ENCODE results near the gene ATP8A2.
"Not testable (repeated sequence)": the region's sequence is repeated elsewhere in the genome, so short reads cannot be mapped to it uniquely, and the experiment has no call there.

The ATP8A2 gene

DNA sequence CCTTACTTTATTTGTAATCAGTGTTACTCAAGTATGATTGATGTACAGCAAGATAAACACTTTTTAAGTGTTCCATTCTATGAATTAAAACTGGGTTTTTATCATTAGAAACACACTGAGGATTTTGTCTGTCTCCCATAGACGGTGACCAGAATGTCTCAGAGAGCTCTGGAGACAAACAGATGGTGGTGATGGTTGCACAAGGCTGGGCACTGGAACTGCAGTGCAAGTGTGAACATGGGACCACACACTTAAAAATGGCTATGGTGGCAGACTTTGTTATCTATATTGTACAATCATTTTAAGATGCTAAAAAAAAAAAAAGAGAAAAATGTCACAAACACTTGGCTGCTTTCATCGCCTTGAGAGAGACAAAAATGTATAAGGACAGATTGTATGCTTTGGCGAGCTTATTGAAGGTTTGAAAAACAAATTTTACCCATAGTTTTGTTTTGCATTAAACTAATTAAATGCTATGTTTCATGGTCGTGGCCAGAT is 407.1 kb downstream of the ATP8A2 start:
- DNase-seq (ENCODE audit: low spot score in 2 of 2): no peak
- H3K27me3 Mint-ChIP-seq: peaks cover 11% of the 10 kb centered on the region
- ATAC-seq (replicated peaks; ENCODE audit: extremely low read depth, poor library complexity, severe bottlenecking): no peak
- peaks cover 1% of the 10 kb centered on the region for H3K36me3 Mint-ChIP-seq (ENCODE audit: insufficient read depth)
- H3K4me3 Mint-ChIP-seq: no peak overlapping the region
- no peak overlapping the region for H3K27ac Mint-ChIP-seq (ENCODE audit: low read depth)
- no peaks in the 10 kb centered on the region for H3K4me1 Mint-ChIP-seq
- no peaks in the 10 kb centered on the region for H3K9me3 Mint-ChIP-seq

GRCh38 chr13:25783076-25783475 is 411.3 kb downstream of the ATP8A2 start:
- Mint-ChIP-seq H3K27ac (ENCODE audit: low read depth) (no peak overlapping the region), H3K4me1 (no peaks in the 10 kb centered on the region), H3K9me3 (no peaks in the 10 kb centered on the region), H3K4me3 (no peak overlapping the region), H3K36me3 (ENCODE audit: insufficient read depth) (peaks cover 1% of the 10 kb centered on the region), H3K27me3 (peaks cover 10% of the 10 kb centered on the region)
- ATAC-seq (replicated peaks; ENCODE audit: extremely low read depth, poor library complexity, severe bottlenecking): no peak
- no peak for DNase-seq (ENCODE audit: low spot score in 2 of 2)

GRCh38 chr13:25783601-25784024 is 411.8 kb downstream of the ATP8A2 start:
- H3K4me1 Mint-ChIP-seq: no peaks in the 10 kb centered on the region
- H3K9me3 Mint-ChIP-seq: no peaks in the 10 kb centered on the region
- DNase-seq (ENCODE audit: low spot score in 2 of 2) (no peak), ATAC-seq (replicated peaks; ENCODE audit: extremely low read depth, poor library complexity, severe bottlenecking) (no peak)
- no peak overlapping the region for H3K4me3 Mint-ChIP-seq
- peaks cover 1% of the 10 kb centered on the region for H3K36me3 Mint-ChIP-seq (ENCODE audit: insufficient read depth)
- no peak overlapping the region for H3K27ac Mint-ChIP-seq (ENCODE audit: low read depth)
- H3K27me3 Mint-ChIP-seq: peaks cover 5% of the 10 kb centered on the region

DNA sequence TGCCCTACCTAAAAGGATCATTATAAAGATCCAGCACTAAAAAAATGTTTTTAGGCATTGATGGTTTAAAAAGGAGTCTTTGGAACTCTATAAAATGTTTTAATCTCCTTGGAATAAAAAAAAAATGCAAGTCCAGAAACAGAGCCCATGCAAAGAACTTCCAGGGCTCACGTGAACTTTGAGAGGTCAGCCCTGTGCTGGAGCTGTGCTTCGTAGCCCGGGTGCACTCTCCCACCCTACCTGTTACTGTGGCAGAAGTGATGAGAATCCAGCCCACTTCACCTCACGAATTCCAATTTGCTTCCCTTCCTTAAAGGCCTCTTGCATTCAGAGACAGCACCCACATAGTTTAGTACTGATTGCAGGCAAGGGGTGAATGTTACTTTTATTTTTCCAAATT is 412.3 kb downstream of the ATP8A2 start:
- no peak overlapping the region for H3K4me3 Mint-ChIP-seq
- peaks cover under 1% of the 10 kb centered on the region for H3K27me3 Mint-ChIP-seq

DNA sequence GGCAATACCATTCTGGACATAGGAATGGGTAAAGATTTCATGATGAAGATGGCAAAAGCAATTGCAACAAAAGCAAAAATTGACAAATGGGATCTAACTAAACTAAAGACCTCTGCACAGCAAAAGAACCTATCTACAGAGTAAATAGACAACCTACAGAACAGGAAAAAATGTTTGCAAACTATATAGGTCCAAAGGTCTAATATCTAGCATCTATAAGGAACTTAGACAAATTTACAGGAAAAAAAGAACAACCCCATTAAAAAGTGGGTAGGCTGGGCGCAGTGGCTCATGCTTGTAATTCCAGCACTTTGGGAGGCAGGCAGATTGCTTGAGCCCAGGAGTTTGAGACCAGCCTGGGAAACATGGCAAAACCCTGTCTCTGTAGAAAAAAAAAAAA is 418.4 kb downstream of the ATP8A2 start:
- H3K27ac Mint-ChIP-seq (ENCODE audit: low read depth); ATAC-seq (replicated peaks; ENCODE audit: extremely low read depth, poor library complexity, severe bottlenecking); H3K9me3 Mint-ChIP-seq; H3K36me3 Mint-ChIP-seq (ENCODE audit: insufficient read depth); H3K4me1 Mint-ChIP-seq; H3K4me3 Mint-ChIP-seq; H3K27me3 Mint-ChIP-seq; DNase-seq (ENCODE audit: low spot score in 2 of 2): not testable (repeated sequence)

More for the DNA sequence above, 412.3 kb downstream of the ATP8A2 start:
- peaks cover 1% of the 10 kb centered on the region for H3K36me3 Mint-ChIP-seq (ENCODE audit: insufficient read depth)
- DNase-seq (ENCODE audit: low spot score in 2 of 2) (no peak), ATAC-seq (replicated peaks; ENCODE audit: extremely low read depth, poor library complexity, severe bottlenecking) (no peak)
- H3K4me1 Mint-ChIP-seq: no peaks in the 10 kb centered on the region
- H3K9me3 Mint-ChIP-seq: no peaks in the 10 kb centered on the region
- H3K27ac Mint-ChIP-seq (ENCODE audit: low read depth): no peak overlapping the region

- Mint-ChIP-seq H3K4me1 (no peaks in the 10 kb centered on the region), H3K36me3 (ENCODE audit: insufficient read depth) (no peaks in the 10 kb centered on the region), H3K27me3 (peaks cover under 1% of the 10 kb centered on the region), H3K27ac (ENCODE audit: low read depth) (no peak overlapping the region), H3K4me3 (no peak overlapping the region), H3K9me3 (no peaks in the 10 kb centered on the region)
- DNase-seq (ENCODE audit: low spot score in 2 of 2) (no peak), ATAC-seq (replicated peaks; ENCODE audit: extremely low read depth, poor library complexity, severe bottlenecking) (no peak)
Measured at GRCh38 chr13:25795277-25795676, 423.5 kb downstream of the ATP8A2 start.

DNA sequence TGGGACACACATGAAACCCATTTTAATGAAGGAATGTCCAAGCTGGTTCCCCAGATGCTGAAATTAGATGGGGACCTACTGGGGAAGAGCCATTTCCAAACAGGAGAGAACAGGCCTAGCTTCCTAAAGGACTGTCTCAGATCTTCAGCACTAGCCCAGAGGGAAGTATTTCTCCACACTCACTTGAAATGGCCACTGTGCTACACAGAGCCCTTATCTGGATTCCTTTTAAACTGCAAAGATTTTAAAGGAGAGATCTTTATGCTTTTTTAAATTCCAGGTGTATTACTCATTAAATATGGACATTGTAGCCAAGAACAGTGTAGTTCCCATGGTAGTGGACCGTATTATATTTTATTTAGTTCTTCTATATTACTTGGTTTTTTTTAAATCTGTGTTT is 424.7 kb downstream of the ATP8A2 start:
- H3K4me1 Mint-ChIP-seq: no peaks in the 10 kb centered on the region
- no peak overlapping the region for H3K27ac Mint-ChIP-seq (ENCODE audit: low read depth)
- ATAC-seq (replicated peaks; ENCODE audit: extremely low read depth, poor library complexity, severe bottlenecking): no peak
- H3K4me3 Mint-ChIP-seq: no peak overlapping the region
- no peaks in the 10 kb centered on the region for H3K36me3 Mint-ChIP-seq (ENCODE audit: insufficient read depth)
- DNase-seq (ENCODE audit: low spot score in 2 of 2): no peak
- H3K27me3 Mint-ChIP-seq: peaks cover 12% of the 10 kb centered on the region
- H3K9me3 Mint-ChIP-seq: no peaks in the 10 kb centered on the region

- Mint-ChIP-seq H3K9me3 (no peaks in the 10 kb centered on the region), H3K4me3 (no peak overlapping the region), H3K4me1 (no peaks in the 10 kb centered on the region), H3K36me3 (ENCODE audit: insufficient read depth) (no peaks in the 10 kb centered on the region), H3K27me3 (peaks cover 19% of the 10 kb centered on the region), H3K27ac (ENCODE audit: low read depth) (no peak overlapping the region)
- DNase-seq (ENCODE audit: low spot score in 2 of 2) (no peak), ATAC-seq (replicated peaks; ENCODE audit: extremely low read depth, poor library complexity, severe bottlenecking) (no peak)
Measured at GRCh38 chr13:25798998-25799397, 427.2 kb downstream of the ATP8A2 start.

GRCh38 chr13:25800523-25800922 is 428.7 kb downstream of the ATP8A2 start:
- Mint-ChIP-seq H3K4me3 (no peak overlapping the region), H3K36me3 (ENCODE audit: insufficient read depth) (no peaks in the 10 kb centered on the region), H3K27ac (ENCODE audit: low read depth) (no peak overlapping the region), H3K4me1 (no peaks in the 10 kb centered on the region), H3K9me3 (no peaks in the 10 kb centered on the region), H3K27me3 (peaks cover 24% of the 10 kb centered on the region)
- no peak for DNase-seq (ENCODE audit: low spot score in 2 of 2)
- no peak for ATAC-seq (replicated peaks; ENCODE audit: extremely low read depth, poor library complexity, severe bottlenecking)

GRCh38 chr13:25802579-25802978 is 430.8 kb downstream of the ATP8A2 start:
- ATAC-seq (replicated peaks; ENCODE audit: extremely low read depth, poor library complexity, severe bottlenecking) (no peak), DNase-seq (ENCODE audit: low spot score in 2 of 2) (no peak)
- H3K36me3 Mint-ChIP-seq (ENCODE audit: insufficient read depth): no peaks in the 10 kb centered on the region
- H3K27ac Mint-ChIP-seq (ENCODE audit: low read depth): no peak overlapping the region
- no peaks in the 10 kb centered on the region for H3K9me3 Mint-ChIP-seq
- H3K27me3 Mint-ChIP-seq: peaks cover 24% of the 10 kb centered on the region
- H3K4me3 Mint-ChIP-seq: no peak overlapping the region
- H3K4me1 Mint-ChIP-seq: no peaks in the 10 kb centered on the region

DNA sequence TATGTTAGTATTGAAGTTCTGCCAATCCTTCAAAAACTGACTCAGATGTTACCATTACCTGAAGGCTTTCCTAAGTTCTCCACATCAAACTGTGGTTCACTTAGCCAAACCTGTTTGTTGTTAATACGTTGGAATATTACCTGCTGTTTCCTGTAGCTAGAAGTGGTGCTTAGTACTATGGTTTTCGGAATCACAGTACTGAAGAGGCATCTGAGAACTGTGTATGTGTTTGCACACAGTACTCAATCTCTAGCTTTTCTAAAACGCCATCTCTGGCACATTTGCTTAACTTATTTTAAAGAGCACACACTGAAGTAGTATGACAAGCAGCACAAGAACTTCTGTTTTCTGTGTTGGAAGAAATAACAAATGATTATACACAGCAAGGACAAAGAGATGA is 431.9 kb downstream of the ATP8A2 start:
- no peak for DNase-seq (ENCODE audit: low spot score in 2 of 2)
- ATAC-seq (replicated peaks; ENCODE audit: extremely low read depth, poor library complexity, severe bottlenecking): no peak
- Mint-ChIP-seq H3K4me1 (no peaks in the 10 kb centered on the region), H3K4me3 (no peak overlapping the region), H3K9me3 (no peaks in the 10 kb centered on the region), H3K27me3 (peaks cover 24% of the 10 kb centered on the region), H3K27ac (ENCODE audit: low read depth) (no peak overlapping the region), H3K36me3 (ENCODE audit: insufficient read depth) (no peaks in the 10 kb centered on the region)

DNA sequence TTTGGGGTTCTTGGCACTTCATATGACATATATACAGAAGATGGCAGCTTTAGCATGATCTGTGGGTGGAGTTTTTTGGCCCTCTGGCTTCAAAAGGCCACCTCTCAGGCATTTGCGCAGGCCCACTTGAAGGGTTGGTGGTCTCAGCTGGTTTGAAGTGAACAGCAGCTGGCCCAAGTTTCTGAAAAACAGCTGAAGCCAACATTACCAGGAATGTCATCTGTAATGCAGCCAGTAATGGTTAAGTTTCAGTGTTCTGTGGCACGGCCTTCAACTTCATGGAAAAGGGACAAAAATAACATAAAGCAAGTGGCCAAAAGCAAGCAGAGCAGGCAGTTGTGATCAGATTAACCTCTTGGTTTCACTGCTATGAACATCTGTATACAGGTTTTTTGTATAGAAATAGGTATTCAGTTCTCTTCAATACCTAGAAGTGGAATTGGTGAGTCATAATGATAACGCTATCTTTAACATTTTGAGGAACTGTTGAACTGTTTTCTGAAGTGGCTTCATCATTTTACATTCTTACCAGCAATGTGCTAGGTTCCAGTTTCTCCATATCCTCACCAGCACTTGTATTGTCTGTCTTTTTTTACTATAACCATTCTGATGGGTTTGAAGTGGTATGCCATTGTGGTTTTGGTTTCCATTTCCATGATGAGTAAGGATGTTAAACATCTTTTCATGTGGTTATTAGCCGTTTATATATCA is 434.6 kb downstream of the ATP8A2 start:
- H3K36me3 Mint-ChIP-seq (ENCODE audit: insufficient read depth): no peaks in the 10 kb centered on the region
- no peaks in the 10 kb centered on the region for H3K9me3 Mint-ChIP-seq
- ATAC-seq (replicated peaks; ENCODE audit: extremely low read depth, poor library complexity, severe bottlenecking) (no peak), DNase-seq (ENCODE audit: low spot score in 2 of 2) (no peak)
- no peaks in the 10 kb centered on the region for H3K4me1 Mint-ChIP-seq
- no peak overlapping the region for H3K4me3 Mint-ChIP-seq
- peaks cover 12% of the 10 kb centered on the region for H3K27me3 Mint-ChIP-seq
- no peak overlapping the region for H3K27ac Mint-ChIP-seq (ENCODE audit: low read depth)

DNA sequence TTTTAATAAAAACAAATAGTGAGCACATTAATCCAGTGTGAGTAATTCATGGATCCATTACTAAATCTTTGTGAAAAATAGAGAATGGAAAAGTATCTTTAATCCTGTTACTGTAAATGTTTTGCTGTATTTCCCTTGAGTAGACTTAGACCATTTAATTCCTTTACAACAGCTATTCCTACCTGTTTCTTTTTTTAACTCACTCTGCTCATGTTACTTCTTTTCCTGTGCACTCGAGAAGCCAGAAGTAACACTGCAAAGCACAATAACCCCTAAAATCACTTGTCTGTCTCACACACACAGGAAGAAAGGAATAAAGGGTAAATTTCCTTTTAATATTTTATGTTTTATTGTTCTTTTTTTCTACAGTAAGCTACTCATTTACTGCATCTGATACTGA is 435.8 kb downstream of the ATP8A2 start:
- no peak overlapping the region for H3K4me3 Mint-ChIP-seq
- no peaks in the 10 kb centered on the region for H3K4me1 Mint-ChIP-seq
- no peak for DNase-seq (ENCODE audit: low spot score in 2 of 2)
- no peak for ATAC-seq (replicated peaks; ENCODE audit: extremely low read depth, poor library complexity, severe bottlenecking)
- H3K27me3 Mint-ChIP-seq: peaks cover 17% of the 10 kb centered on the region
- H3K36me3 Mint-ChIP-seq (ENCODE audit: insufficient read depth): no peaks in the 10 kb centered on the region
- peaks cover 7% of the 10 kb centered on the region for H3K9me3 Mint-ChIP-seq
- no peak overlapping the region for H3K27ac Mint-ChIP-seq (ENCODE audit: low read depth)

All from central memory CD8-positive, alpha-beta T cell (primary cell).